GM23338 (cell line): ENCODE measurements around the gene DLG2. TPM values are rescaled to one million over a fixed set of nuclear protein-coding genes. Genes with fewer than 3 reads are reported as not detected.

Source experiments
- ATAC-seq: fragments of 200-7000 bp; cut with Tn5 transposase; 3 replicates; pipeline ENCODE4 v1.9.1; 2020
- DNase-seq: peaks from one replicate; pipeline ENCODE4 v3.0.0-alpha.2; 2015; ENCODE audit warnings: low spot score
- H2AFZ ChIP-seq: fragments of 200-600 bp; sonication (generic); 2 replicates; pipeline ENCODE4 v1.8.0; 2016; ENCODE audit warnings: antibody characterized with exemption, mild to moderate bottlenecking, moderate library complexity
- H3F3A ChIP-seq: fragments of 200-600 bp; sonication (generic); replicated peaks from 2 replicates; pipeline ENCODE4 v1.8.0; 2017; ENCODE audit warnings: antibody characterized with exemption, mixed run types, low read depth
- H3K27ac ChIP-seq: fragments of 200-600 bp; sonication (generic); 2 replicates; pipeline ENCODE4 v1.6.1; 2016; ENCODE audit warnings: low read depth
- H3K27me3 ChIP-seq: fragments of 200-600 bp; sonication (generic); 2 replicates; pipeline ENCODE4 v1.8.0; 2016; ENCODE audit warnings: mild to moderate bottlenecking, mixed run types, moderate library complexity; ENCODE audit not compliant: insufficient read depth
- H3K36me3 ChIP-seq: fragments of 200-600 bp; sonication (generic); 2 replicates; pipeline ENCODE4 v1.8.0; 2016; ENCODE audit warnings: mild to moderate bottlenecking; ENCODE audit not compliant: insufficient read depth
- H3K4me1 ChIP-seq: fragments of 200-600 bp; sonication (generic); 2 replicates; pipeline ENCODE4 v1.8.0; 2016; ENCODE audit warnings: mild to moderate bottlenecking, moderate library complexity; ENCODE audit not compliant: insufficient read depth
- H3K4me2 ChIP-seq: fragments of 200-600 bp; sonication (generic); 2 replicates; pipeline ENCODE4 v1.7.1; 2017; ENCODE audit warnings: mixed run types
- H3K4me3 ChIP-seq: fragments of 200-600 bp; sonication (generic); 2 replicates; pipeline ENCODE4 v1.6.1; 2016; ENCODE audit warnings: mixed run types
- H3K79me2 ChIP-seq: fragments of 200-600 bp; sonication (generic); replicated peaks from 2 replicates; pipeline ENCODE4 v1.8.0; 2017; ENCODE audit warnings: mild to moderate bottlenecking; ENCODE audit not compliant: insufficient read depth
- H3K9me2 ChIP-seq: fragments of 200-600 bp; sonication (generic); 2 replicates; pipeline ENCODE4 v1.8.0; 2017; ENCODE audit not compliant: insufficient read depth
- H4K20me1 ChIP-seq: fragments of 200-600 bp; sonication (generic); replicated peaks from 2 replicates; pipeline ENCODE4 v1.8.0; 2017; ENCODE audit warnings: mild to moderate bottlenecking; ENCODE audit not compliant: insufficient read depth
- H3K27ac Mint-ChIP-seq: 2 replicates; pipeline ENCODE4 v1.8.0; 2020; ENCODE audit warnings: inconsistent platforms, mild to moderate bottlenecking, moderate library complexity, mixed read lengths
- H3K27me3 Mint-ChIP-seq: 3 replicates; pipeline ENCODE4 v1.8.0; 2022; ENCODE audit warnings: low read depth, mild to moderate bottlenecking, moderate library complexity, mixed read lengths, inconsistent platforms; ENCODE audit not compliant: insufficient read depth, poor library complexity
- H3K36me3 Mint-ChIP-seq: 3 replicates; pipeline ENCODE4 v1.8.0; 2021; ENCODE audit warnings: low read depth, mild to moderate bottlenecking, inconsistent platforms, moderate library complexity, mixed read lengths
- H3K4me1 Mint-ChIP-seq: 3 replicates; pipeline ENCODE4 v1.8.0; 2020; ENCODE audit warnings: mild to moderate bottlenecking, inconsistent platforms, mixed read lengths
- H3K4me3 Mint-ChIP-seq: 3 replicates; pipeline ENCODE4 v1.8.0; 2021; ENCODE audit warnings: moderate library complexity, mild to moderate bottlenecking, inconsistent platforms, mixed read lengths
- H3K9me3 Mint-ChIP-seq: 3 replicates; pipeline ENCODE4 v1.8.0; 2020; ENCODE audit warnings: moderate library complexity, mild to moderate bottlenecking, inconsistent platforms, mixed read lengths
- EZH2phosphoT487 ChIP-seq: fragments of 200-600 bp; sonication (generic); IDR thresholded peaks from one replicate; pipeline ENCODE4 v1.8.1; 2018; ENCODE audit warnings: antibody characterized with exemption; ENCODE audit not compliant: unreplicated experiment
- JUNB ChIP-seq: IDR thresholded peaks from one replicate; pipeline ENCODE4 v1.6.1; 2016; ENCODE audit warnings: antibody characterized with exemption; ENCODE audit not compliant: unreplicated experiment
- NANOG ChIP-seq: IDR thresholded peaks from 2 replicates; pipeline ENCODE4 v1.6.1; 2016; ENCODE audit warnings: antibody characterized with exemption, borderline replicate concordance
- POLR2AphosphoS5 ChIP-seq: IDR thresholded peaks from 2 replicates; pipeline ENCODE4 v1.6.1; 2016; ENCODE audit warnings: antibody characterized with exemption, low read depth
- STAT1 ChIP-seq: IDR thresholded peaks from one replicate; pipeline ENCODE4 v1.6.1; 2016; ENCODE audit warnings: antibody characterized with exemption; ENCODE audit not compliant: unreplicated experiment
- ZNF114 ChIP-seq: fragments of 250-450 bp; sonication (Bioruptor Pico); IDR thresholded peaks from 2 replicates; pipeline ENCODE4 v1.5.0; 2020; ENCODE audit warnings: mild to moderate bottlenecking, moderate library complexity
- ZNF331 ChIP-seq: fragments of 250-450 bp; sonication (Bioruptor Pico); IDR thresholded peaks from 2 replicates; pipeline ENCODE4 v1.5.0; 2020; ENCODE audit warnings: low read depth, mild to moderate bottlenecking, moderate library complexity
- polyA plus RNA-seq: library from polyadenylated mRNA; unstranded; fragments of >200 nt; fragmentation: Nextera tagmentation; extraction: Ambion mirVana; gene quantifications from 2 replicates; pipeline ENCODE4 v1.2.1, GENCODE V29; 2016
- total RNA-seq: library from RNA; depleted of rRNA; stranded (reverse); fragments of >200 nt; shearing (Covaris generic); gene quantifications from 2 replicates; pipeline ENCODE4 v1.2.3, GENCODE V29; 2014
- TF ChIP-seq, protein P1 (sequence below): IDR thresholded peaks from 2 replicates; pipeline ENCODE4 v1.6.1; 2016; ENCODE audit warnings: antibody characterized with exemption
- TF ChIP-seq, protein P2 (sequence below): IDR thresholded peaks from one replicate; pipeline ENCODE4 v1.6.1; 2018; ENCODE audit warnings: antibody characterized with exemption; ENCODE audit not compliant: unreplicated experiment
- TF ChIP-seq, protein P3 (sequence below): fragments of 250-450 bp; sonication (Bioruptor Pico); IDR thresholded peaks from 2 replicates; pipeline ENCODE4 v1.5.0; 2020; ENCODE audit warnings: mild to moderate bottlenecking, moderate library complexity

Gene DLG2
- total and polyA plus RNA-seq, 2 experiments from 2014 or later: 19.8 to 21.5 TPM

DNA sequence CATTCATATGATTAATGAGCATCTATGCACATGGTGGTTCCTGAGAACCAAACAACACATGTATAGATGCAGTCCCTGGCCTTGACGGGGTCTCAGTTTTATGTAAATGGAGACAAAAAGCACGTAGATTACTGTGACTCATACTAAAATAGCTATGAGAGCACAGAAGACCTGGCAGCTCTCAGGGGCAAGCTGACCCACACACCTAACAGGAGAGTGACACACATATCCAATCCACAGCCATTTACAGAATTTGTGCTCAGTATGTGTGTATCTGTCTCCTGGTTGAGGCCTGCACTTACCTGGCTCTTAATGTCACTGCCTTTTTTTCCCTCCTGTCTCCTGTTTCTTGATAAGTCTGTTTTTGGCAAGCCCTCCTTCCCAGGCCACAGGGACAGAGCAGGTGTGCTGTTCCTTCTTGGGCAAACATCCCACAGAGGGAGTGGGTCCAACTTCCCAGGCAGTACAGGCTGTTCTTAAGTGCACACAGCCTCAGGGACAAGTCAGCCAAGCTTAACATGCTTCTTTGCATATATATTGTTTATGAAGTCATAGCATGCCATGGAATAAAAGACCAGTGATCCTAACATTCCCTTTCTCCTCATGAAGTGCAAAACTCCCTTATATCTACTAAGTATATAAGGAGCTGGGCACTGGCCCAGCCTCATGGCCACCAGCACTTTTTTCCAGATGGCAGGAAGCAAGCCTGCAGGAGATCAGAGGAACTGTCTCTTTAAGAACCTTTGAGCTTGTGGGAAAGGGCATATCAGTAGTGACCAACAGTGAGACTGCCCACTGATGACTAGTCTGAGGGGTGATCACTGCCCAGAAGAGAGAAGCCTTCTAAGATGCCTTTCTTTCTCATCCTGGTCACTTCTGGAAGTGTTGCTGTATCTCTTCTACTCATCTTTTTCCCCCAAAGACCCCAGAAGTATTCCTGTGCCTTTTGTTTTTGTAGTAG, 2216.3 kb downstream of the DLG2 start:
- H3K36me3 ChIP-seq: no peaks in the 10 kb centered on the region
- Mint-ChIP-seq H3K27ac (no peak overlapping the region), H3K4me1 (no peaks in the 10 kb centered on the region), H3K36me3 (no peaks in the 10 kb centered on the region), H3K4me3 (no peak overlapping the region), H3K9me3 (no peaks in the 10 kb centered on the region; the same call in 2 of the 3 replicates), H3K27me3 (no peaks in the 10 kb centered on the region)
- no peaks in the 10 kb centered on the region for H4K20me1 ChIP-seq
- H3F3A ChIP-seq: no peaks in the 10 kb centered on the region
- DNase-seq: no peak
- TF ChIP-seq STAT1 (no peak), EZH2phosphoT487 (no peak), JUNB (no peak), POLR2AphosphoS5 (no peak), NANOG (no peak), ZNF331 (no peak), ZNF114 (CRISPR knock-in tag) (no peak)
- TF ChIP-seq, protein P1, sequence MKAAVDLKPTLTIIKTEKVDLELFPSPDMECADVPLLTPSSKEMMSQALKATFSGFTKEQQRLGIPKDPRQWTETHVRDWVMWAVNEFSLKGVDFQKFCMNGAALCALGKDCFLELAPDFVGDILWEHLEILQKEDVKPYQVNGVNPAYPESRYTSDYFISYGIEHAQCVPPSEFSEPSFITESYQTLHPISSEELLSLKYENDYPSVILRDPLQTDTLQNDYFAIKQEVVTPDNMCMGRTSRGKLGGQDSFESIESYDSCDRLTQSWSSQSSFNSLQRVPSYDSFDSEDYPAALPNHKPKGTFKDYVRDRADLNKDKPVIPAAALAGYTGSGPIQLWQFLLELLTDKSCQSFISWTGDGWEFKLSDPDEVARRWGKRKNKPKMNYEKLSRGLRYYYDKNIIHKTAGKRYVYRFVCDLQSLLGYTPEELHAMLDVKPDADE: no peak
- TF ChIP-seq, protein P2, sequence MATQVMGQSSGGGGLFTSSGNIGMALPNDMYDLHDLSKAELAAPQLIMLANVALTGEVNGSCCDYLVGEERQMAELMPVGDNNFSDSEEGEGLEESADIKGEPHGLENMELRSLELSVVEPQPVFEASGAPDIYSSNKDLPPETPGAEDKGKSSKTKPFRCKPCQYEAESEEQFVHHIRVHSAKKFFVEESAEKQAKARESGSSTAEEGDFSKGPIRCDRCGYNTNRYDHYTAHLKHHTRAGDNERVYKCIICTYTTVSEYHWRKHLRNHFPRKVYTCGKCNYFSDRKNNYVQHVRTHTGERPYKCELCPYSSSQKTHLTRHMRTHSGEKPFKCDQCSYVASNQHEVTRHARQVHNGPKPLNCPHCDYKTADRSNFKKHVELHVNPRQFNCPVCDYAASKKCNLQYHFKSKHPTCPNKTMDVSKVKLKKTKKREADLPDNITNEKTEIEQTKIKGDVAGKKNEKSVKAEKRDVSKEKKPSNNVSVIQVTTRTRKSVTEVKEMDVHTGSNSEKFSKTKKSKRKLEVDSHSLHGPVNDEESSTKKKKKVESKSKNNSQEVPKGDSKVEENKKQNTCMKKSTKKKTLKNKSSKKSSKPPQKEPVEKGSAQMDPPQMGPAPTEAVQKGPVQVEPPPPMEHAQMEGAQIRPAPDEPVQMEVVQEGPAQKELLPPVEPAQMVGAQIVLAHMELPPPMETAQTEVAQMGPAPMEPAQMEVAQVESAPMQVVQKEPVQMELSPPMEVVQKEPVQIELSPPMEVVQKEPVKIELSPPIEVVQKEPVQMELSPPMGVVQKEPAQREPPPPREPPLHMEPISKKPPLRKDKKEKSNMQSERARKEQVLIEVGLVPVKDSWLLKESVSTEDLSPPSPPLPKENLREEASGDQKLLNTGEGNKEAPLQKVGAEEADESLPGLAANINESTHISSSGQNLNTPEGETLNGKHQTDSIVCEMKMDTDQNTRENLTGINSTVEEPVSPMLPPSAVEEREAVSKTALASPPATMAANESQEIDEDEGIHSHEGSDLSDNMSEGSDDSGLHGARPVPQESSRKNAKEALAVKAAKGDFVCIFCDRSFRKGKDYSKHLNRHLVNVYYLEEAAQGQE: no peak
- TF ChIP-seq, protein P3, sequence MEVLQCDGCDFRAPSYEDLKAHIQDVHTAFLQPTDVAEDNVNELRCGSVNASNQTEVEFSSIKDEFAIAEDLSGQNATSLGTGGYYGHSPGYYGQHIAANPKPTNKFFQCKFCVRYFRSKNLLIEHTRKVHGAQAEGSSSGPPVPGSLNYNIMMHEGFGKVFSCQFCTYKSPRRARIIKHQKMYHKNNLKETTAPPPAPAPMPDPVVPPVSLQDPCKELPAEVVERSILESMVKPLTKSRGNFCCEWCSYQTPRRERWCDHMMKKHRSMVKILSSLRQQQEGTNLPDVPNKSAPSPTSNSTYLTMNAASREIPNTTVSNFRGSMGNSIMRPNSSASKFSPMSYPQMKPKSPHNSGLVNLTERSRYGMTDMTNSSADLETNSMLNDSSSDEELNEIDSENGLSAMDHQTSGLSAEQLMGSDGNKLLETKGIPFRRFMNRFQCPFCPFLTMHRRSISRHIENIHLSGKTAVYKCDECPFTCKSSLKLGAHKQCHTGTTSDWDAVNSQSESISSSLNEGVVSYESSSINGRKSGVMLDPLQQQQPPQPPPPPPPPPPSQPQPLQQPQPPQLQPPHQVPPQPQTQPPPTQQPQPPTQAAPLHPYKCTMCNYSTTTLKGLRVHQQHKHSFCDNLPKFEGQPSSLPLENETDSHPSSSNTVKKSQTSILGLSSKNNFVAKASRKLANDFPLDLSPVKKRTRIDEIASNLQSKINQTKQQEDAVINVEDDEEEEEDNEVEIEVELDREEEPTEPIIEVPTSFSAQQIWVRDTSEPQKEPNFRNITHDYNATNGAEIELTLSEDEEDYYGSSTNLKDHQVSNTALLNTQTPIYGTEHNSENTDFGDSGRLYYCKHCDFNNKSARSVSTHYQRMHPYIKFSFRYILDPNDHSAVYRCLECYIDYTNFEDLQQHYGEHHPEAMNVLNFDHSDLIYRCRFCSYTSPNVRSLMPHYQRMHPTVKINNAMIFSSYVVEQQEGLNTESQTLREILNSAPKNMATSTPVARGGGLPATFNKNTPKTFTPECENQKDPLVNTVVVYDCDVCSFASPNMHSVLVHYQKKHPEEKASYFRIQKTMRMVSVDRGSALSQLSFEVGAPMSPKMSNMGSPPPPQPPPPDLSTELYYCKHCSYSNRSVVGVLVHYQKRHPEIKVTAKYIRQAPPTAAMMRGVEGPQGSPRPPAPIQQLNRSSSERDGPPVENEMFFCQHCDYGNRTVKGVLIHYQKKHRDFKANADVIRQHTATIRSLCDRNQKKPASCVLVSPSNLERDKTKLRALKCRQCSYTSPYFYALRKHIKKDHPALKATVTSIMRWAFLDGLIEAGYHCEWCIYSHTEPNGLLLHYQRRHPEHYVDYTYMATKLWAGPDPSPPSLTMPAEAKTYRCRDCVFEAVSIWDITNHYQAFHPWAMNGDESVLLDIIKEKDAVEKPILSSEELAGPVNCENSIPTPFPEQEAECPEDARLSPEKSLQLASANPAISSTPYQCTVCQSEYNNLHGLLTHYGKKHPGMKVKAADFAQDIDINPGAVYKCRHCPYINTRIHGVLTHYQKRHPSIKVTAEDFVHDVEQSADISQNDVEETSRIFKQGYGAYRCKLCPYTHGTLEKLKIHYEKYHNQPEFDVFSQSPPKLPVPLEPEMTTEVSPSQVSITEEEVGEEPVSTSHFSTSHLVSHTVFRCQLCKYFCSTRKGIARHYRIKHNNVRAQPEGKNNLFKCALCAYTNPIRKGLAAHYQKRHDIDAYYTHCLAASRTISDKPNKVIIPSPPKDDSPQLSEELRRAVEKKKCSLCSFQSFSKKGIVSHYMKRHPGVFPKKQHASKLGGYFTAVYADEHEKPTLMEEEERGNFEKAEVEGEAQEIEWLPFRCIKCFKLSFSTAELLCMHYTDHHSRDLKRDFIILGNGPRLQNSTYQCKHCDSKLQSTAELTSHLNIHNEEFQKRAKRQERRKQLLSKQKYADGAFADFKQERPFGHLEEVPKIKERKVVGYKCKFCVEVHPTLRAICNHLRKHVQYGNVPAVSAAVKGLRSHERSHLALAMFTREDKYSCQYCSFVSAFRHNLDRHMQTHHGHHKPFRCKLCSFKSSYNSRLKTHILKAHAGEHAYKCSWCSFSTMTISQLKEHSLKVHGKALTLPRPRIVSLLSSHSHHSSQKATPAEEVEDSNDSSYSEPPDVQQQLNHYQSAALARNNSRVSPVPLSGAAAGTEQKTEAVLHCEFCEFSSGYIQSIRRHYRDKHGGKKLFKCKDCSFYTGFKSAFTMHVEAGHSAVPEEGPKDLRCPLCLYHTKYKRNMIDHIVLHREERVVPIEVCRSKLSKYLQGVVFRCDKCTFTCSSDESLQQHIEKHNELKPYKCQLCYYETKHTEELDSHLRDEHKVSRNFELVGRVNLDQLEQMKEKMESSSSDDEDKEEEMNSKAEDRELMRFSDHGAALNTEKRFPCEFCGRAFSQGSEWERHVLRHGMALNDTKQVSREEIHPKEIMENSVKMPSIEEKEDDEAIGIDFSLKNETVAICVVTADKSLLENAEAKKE (CRISPR knock-in tag): no peak
- no peak overlapping the region for H3K27ac ChIP-seq
- no peak overlapping the region for H3K4me2 ChIP-seq
- no peaks in the 10 kb centered on the region for H3K79me2 ChIP-seq
- H3K9me2 ChIP-seq: no peaks in the 10 kb centered on the region
- no peaks in the 10 kb centered on the region for H3K27me3 ChIP-seq
- H3K4me1 ChIP-seq: no peaks in the 10 kb centered on the region
- no peak overlapping the region for H2AFZ ChIP-seq
- H3K4me3 ChIP-seq: no peak overlapping the region
- no peak for ATAC-seq
